ENCODE results near the gene COL20A1.

Gene COL20A1

GRCh38 chr20:63357921-63358905 lies 65.2 kb downstream of the COL20A1 start:
- Histone ChIP-seq H3K36me3 (ENCODE audit: control insufficient read depth, insufficient read depth, low read length) (no peaks in the 10 kb centered on the region), H3K4me1 (ENCODE audit: control insufficient read depth, insufficient read depth, low read length) (peaks cover 23% of the 10 kb centered on the region), H3K27me3 (ENCODE audit: control insufficient read depth, insufficient read depth, low read length, poor library complexity, severe bottlenecking) (peaks cover 33% of the 10 kb centered on the region), H3K4me3 (ENCODE audit: insufficient read depth, low read depth, low read length) (no peak overlapping the region), H3K27ac (ENCODE audit: insufficient read depth, low read depth, low read length, poor library complexity, severe bottlenecking) (no peak overlapping the region), H3K9me3 (ENCODE audit: control insufficient read depth, low read length) (no peaks in the 10 kb centered on the region)
- 91 to 92% methylated on average over 26 of the region's 26 CpGs for WGBS, 2 experiments

GRCh38 chr20:63359164-63359934 lies 66.4 kb downstream of the COL20A1 start:
- Histone ChIP-seq H3K27ac (ENCODE audit: insufficient read depth, low read depth, low read length, poor library complexity, severe bottlenecking) (no peak overlapping the region), H3K4me3 (ENCODE audit: insufficient read depth, low read depth, low read length) (no peak overlapping the region), H3K4me1 (ENCODE audit: control insufficient read depth, insufficient read depth, low read length) (peaks cover 33% of the 10 kb centered on the region), H3K27me3 (ENCODE audit: control insufficient read depth, insufficient read depth, low read length, poor library complexity, severe bottlenecking) (peaks cover 33% of the 10 kb centered on the region), H3K36me3 (ENCODE audit: control insufficient read depth, insufficient read depth, low read length) (no peaks in the 10 kb centered on the region), H3K9me3 (ENCODE audit: control insufficient read depth, low read length) (no peaks in the 10 kb centered on the region)
- 90 to 91% methylated on average over 42 of the region's 42 CpGs for WGBS, 2 experiments

- Histone ChIP-seq H3K4me3 (ENCODE audit: insufficient read depth, low read depth, low read length) (peak overlapping the region; percentile 18), H3K27ac (ENCODE audit: insufficient read depth, low read depth, low read length, poor library complexity, severe bottlenecking) (no peak overlapping the region), H3K36me3 (ENCODE audit: control insufficient read depth, insufficient read depth, low read length) (no peaks in the 10 kb centered on the region), H3K4me1 (ENCODE audit: control insufficient read depth, insufficient read depth, low read length) (peaks cover 34% of the 10 kb centered on the region), H3K9me3 (ENCODE audit: control insufficient read depth, low read length) (no peaks in the 10 kb centered on the region), H3K27me3 (ENCODE audit: control insufficient read depth, insufficient read depth, low read length, poor library complexity, severe bottlenecking) (peaks cover 33% of the 10 kb centered on the region)
- 49% methylated on average over 38 of the region's 38 CpGs for WGBS, 2 experiments
Measured at GRCh38 chr20:63359937-63360849, 67.2 kb downstream of the COL20A1 start.

GRCh38 chr20:63360850-63361518 lies 68.0 kb downstream of the COL20A1 start, which contains the start of gene CHRNA4:
Gene CHRNA4 (minus strand): TSS chr20:63361349. CDS start chr20:63361165, 184 bp downstream.
- H3K27me3 ChIP-seq (ENCODE audit: control insufficient read depth, insufficient read depth, low read length, poor library complexity, severe bottlenecking): peaks cover 33% of the 10 kb centered on the region
- H3K4me1 ChIP-seq (ENCODE audit: control insufficient read depth, insufficient read depth, low read length): peaks cover 34% of the 10 kb centered on the region
- H3K36me3 ChIP-seq (ENCODE audit: control insufficient read depth, insufficient read depth, low read length): no peaks in the 10 kb centered on the region
- H3K4me3 ChIP-seq (ENCODE audit: insufficient read depth, low read depth, low read length): peak within 1 kb of the TSS; percentile 18
- H3K9me3 ChIP-seq (ENCODE audit: control insufficient read depth, low read length): no peaks in the 10 kb centered on the region
- WGBS, 2 experiments: 1% methylated on average over 70 of the region's 79 CpGs
- H3K27ac ChIP-seq (ENCODE audit: insufficient read depth, low read depth, low read length, poor library complexity, severe bottlenecking): no peak within 1 kb of the TSS

DNA sequence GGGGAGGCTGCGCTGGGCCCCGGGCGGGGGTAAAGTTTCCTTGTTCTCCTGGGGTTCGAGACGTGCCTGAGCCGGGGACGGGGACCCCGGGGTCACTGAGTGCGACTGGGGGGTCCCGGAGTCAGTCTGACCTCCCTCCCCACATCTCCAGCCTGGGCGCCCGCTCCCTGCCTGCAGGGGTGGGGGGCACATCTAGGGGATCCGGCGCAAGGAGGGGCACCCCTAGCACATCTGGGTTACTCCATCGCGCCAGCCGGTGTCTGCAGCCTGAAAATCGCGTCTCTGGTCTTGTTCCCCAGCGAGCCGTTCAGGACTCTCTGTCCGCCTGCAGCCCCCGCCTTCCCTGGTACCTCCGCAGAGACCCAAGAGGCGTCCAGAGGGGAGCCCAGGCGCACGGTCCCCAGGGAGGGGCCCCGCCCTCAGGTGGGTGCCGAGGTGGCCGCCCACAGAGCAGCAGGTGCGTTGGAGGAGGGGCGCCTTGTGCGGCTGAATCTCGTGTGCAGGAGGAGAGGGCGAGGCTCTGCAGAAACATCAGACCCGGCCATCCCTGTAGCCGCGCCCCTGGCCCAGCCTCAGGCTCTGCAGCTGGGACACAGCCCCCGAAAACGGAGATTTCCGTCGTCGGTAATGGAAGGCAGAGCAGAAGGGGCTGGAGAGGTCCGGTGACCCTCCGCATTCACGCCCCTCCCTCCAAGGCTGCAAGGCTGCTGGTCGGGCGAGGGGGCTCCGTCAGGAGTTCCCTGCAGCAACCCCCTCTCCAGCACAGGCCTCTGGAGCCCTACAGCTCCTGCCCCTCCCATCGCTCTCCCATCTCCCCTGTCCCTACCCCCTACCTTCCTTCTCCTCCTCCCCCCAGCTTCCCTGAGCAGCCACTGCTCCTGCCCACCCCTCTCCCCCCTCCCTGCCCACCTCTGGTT lies 68.8 kb downstream of the COL20A1 start:
- Histone ChIP-seq H3K27ac (ENCODE audit: insufficient read depth, low read depth, low read length, poor library complexity, severe bottlenecking) (no peak overlapping the region), H3K9me3 (ENCODE audit: control insufficient read depth, low read length) (no peaks in the 10 kb centered on the region), H3K27me3 (ENCODE audit: control insufficient read depth, insufficient read depth, low read length, poor library complexity, severe bottlenecking) (peaks cover 33% of the 10 kb centered on the region), H3K4me1 (ENCODE audit: control insufficient read depth, insufficient read depth, low read length) (peaks cover 34% of the 10 kb centered on the region), H3K36me3 (ENCODE audit: control insufficient read depth, insufficient read depth, low read length) (no peaks in the 10 kb centered on the region), H3K4me3 (ENCODE audit: insufficient read depth, low read depth, low read length) (no peak overlapping the region)
- WGBS, 2 experiments: 10 to 11% methylated on average over 50 of the region's 50 CpGs

DNA sequence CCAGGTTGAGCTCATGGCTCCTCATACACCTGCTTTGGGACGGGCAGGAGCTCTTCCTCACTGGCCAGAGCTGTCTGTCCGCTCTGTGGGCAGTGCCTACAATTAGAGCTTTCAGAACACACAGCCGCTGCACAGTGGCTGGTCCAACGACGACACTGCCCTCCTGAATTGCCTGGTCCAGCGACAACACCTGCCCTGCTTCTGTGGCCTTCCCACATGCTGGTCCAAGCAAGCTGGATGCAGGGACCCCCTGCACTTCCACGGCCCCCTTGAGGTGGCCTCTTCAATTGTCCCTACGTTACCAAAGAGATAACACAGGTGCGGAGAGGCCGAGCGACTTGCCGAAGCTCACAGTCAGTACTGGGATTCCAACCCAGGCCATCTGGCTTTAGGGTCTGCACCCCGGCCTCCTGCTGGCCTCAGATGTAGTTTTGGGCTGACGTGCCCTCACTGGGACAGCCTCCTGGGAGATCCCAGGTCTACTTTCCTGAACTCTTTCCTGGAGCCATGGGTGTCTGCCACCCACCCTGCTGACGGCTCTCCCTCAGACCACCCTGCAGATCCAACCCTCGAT lies 69.5 kb downstream of the COL20A1 start:
- Histone ChIP-seq H3K27ac (ENCODE audit: insufficient read depth, low read depth, low read length, poor library complexity, severe bottlenecking) (no peak overlapping the region), H3K27me3 (ENCODE audit: control insufficient read depth, insufficient read depth, low read length, poor library complexity, severe bottlenecking) (peaks cover 33% of the 10 kb centered on the region), H3K36me3 (ENCODE audit: control insufficient read depth, insufficient read depth, low read length) (no peaks in the 10 kb centered on the region), H3K9me3 (ENCODE audit: control insufficient read depth, low read length) (no peaks in the 10 kb centered on the region), H3K4me1 (ENCODE audit: control insufficient read depth, insufficient read depth, low read length) (peaks cover 41% of the 10 kb centered on the region), H3K4me3 (ENCODE audit: insufficient read depth, low read depth, low read length) (no peak overlapping the region)
- WGBS, 2 experiments: 72 to 76% methylated on average over 16 of the region's 16 CpGs

DNA sequence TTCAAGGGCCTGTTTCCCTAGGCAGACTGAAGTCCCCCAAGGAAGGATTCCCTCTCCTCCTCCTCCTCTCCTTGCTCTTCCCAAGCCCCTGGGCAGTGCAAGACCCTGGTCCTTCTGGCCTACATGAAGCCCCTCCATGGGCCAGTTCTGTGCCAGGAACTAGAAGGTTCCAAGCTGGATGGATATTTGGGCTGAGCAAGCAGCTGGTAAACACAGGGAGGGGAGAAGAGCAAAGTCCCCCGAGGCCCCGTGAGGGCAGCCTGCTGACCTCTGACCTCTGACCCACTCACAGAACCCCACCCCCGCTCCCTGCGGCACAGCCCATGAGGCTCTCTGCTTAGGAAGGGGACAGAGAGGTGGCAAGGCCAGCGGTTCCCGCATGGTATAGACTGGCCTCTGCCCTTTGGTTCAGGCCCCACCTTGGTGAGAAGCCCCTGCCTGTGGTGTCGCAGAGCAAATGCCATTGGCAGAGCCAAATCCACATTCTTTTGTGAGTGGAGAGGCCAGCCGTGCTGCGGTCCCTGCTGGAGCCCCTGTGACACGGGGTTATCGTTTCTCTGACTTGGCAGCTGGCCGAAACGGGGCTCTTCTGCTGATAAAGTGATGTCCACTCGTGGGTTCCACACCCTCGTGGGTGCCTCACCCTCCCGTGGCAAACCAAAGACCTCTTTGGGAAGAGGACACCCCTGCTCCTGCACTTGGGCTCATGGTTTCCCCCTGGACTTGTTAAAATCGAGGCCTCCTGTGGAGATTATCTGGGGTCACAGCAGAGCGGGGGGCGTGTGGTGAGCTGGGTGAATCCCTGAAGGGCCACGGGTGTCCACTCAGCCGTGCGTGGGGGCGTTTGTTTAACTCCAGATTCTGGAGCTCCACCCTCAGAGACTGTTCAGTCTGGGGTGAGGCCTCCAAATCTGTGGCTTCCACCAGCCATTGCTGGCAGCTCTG lies 70.3 kb downstream of the COL20A1 start:
- H3K36me3 ChIP-seq (ENCODE audit: control insufficient read depth, insufficient read depth, low read length): no peaks in the 10 kb centered on the region
- no peak overlapping the region for H3K4me3 ChIP-seq (ENCODE audit: insufficient read depth, low read depth, low read length)
- no peak overlapping the region for H3K27ac ChIP-seq (ENCODE audit: insufficient read depth, low read depth, low read length, poor library complexity, severe bottlenecking)
- no peaks in the 10 kb centered on the region for H3K9me3 ChIP-seq (ENCODE audit: control insufficient read depth, low read length)
- peaks cover 48% of the 10 kb centered on the region for H3K4me1 ChIP-seq (ENCODE audit: control insufficient read depth, insufficient read depth, low read length)
- H3K27me3 ChIP-seq (ENCODE audit: control insufficient read depth, insufficient read depth, low read length, poor library complexity, severe bottlenecking): peaks cover 33% of the 10 kb centered on the region
- 82% methylated on average over 23 of the region's 23 CpGs for WGBS, 2 experiments
